Putamen (tissue), 1 donor: Measurements from ENCODE around the gene CENPB.

Experiments used
- DNase-seq: peaks from one replicate; pipeline ENCODE4 v3.0.0-alpha.2; 2016; ENCODE audit warnings: low spot score

Gene CENPB

DNA sequence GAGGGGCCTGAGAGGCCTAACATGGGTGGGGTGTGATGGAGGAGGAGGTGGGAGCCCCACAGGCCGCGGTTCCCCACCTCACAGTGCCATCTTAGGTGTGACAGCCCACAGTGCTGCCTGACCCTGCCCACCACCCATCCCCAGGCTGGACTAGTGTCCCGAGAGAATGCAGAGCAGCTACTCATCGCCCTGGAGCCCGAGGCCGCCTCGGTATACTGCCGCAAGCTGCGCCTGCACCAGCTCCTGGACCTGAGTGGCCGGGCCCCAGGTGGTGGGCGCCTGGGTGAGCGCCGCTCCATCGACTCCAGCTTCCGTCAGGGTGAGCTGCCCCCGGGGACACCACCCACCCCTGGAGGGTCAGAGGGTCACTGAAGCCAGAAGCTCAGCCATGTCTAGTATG lies 38.5 kb downstream of the CENPB start:
- no peak for DNase-seq

DNA sequence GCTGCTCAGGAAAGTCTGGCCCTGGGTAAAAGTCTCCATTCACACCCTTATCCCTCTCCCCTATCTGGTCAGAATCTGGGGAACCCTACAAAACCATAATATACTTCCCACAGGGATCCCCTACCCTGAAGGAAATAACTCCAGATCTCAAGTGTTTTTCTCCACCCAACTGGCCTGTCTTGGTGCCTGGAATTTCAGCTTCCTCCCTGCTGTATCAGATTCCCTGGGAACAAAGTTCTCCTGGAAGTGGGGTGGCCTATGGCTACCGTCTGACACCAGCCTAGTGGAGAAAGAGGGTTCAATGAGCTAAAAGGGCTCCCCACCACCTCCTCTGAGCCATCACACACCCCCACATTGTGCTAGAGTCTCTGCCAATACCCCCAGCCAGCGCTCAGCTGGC lies 39.1 kb downstream of the CENPB start:
- no peak for DNase-seq

DNA sequence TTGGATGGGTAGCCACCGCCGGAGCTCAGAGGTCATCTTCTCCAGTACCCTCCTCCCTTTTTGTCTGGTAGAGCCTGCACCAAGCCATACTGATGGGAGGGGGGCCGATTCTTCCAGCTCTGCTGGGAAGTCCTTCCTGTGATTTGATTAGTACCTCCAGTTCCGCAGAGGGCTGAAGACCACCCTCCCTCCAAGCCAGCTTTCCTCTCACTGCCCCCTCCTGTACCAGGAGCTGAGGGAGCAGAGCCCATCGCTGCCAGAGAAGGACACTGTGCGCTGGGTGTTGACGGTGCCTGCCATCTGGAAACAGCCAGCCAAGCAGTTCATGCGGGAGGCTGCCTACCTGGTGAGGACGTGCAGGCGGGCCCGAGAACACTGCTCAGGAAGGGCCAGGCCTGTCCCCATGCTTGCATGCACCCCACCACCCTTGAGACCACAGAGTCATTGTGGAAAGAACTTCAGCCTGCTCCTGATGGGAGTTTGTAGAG lies 40.8 kb downstream of the CENPB start:
- DNase-seq, result no peak

DNA sequence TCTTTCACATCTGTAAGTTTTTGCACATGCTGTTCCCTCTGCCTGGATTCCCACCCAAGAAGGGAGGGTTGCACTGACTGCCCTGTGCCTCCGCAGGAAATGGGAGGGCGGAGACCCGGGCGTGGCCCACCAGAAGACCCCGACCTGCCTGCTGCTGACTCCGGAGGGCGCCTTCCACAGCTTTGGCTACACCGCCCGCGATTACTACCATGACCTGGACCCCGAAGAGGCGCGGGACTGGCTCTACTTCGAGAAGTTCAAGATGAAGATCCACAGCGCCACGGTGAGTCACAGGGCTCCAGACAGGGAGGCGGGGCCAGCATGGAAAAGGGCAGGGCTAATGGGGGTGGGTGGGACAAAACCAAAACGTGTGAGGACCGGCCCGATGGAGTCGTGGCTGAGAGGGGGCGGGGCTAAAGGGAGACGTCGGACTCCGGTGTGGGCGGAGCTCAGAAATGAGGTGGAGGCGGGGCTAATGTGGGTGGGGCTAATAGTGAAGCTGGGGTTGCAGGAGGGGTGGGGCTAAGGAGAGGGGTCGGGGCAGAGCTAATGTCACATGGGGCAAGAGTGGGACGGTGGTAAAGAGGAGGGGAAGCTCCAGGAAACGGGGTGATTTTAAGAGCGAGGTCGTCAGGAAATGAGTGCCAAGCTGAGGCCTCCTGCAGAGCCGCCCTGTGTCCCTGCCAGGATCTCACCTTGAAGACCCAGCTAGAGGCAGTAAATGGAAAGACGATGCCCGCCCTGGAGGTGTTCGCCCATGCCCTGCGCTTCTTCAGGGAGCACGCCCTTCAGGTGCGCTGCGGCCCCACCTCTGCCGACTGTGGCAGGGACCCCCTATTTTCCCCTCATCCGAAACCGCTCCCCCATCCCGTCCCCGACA lies 41.5 kb downstream of the CENPB start:
- DNase-seq, result no peak

DNA sequence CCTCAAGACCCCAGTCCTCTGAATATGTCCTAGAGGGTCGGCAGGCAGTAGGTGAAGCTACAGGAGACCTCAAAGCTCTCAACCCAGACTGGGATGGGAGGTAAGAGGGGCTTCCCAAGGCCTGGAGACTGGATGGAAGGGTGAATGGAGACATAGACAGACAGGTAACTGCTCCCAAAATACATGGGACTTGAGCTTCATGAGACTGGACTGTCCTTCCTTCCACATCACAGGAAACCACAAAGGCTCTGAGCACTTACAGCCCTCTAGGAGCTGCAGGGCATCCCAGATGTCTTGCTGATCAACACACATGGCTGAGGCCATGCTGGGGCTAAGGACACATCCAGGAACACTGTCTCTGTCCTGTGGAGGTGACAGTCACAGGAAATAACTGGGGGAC lies 42.5 kb downstream of the CENPB start:
- DNase-seq, result no peak

DNA sequence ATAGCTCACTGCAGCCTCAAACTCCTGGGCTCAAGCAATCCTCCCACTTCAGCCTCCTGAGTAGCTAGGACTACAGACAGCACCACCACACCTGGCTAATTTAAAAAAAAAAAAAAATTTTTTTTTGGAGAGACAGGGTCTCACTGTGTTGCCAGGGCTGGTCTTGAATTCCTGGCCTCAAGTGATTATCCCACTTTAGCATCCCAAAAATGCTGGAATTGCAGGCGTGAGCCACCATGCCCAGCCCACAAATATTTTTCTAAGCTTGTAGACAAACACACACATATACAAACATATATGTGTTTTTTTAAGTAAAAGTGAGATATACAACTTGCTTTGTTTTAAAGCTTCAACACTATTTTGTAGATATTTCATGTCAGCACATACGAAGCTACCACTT lies 43.3 kb downstream of the CENPB start:
- no peak for DNase-seq

DNA sequence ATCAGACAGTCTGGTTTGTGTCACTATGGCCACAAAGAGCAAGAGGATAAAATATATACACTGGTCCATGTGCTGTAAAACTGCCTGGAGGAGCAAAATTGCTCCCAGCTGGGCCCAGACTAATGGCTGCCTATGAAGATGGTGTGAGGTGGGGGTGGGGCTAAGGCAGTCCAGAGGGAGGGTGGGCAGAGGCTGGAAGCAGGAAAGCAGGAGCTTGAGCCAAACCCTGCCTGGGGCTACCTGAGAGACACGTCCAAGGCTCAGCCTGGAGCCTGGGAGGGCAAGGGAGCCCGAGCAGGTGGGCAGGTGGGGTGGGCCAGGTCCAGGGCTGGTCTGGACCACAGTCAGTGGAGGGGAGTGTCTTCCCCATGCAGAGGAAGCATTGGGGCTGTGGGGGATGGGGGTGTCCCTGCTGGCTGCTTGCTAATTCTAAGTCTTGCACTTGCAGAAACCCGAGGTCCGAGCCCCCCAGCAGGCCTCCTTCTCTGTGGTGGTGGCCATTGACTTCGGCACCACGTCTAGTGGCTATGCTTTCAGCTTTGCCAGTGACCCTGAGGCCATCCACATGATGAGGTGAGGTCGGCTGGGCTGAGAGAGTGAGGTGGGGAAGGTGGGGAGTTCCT lies 44.6 kb downstream of the CENPB start:
- DNase-seq, result no peak

DNA sequence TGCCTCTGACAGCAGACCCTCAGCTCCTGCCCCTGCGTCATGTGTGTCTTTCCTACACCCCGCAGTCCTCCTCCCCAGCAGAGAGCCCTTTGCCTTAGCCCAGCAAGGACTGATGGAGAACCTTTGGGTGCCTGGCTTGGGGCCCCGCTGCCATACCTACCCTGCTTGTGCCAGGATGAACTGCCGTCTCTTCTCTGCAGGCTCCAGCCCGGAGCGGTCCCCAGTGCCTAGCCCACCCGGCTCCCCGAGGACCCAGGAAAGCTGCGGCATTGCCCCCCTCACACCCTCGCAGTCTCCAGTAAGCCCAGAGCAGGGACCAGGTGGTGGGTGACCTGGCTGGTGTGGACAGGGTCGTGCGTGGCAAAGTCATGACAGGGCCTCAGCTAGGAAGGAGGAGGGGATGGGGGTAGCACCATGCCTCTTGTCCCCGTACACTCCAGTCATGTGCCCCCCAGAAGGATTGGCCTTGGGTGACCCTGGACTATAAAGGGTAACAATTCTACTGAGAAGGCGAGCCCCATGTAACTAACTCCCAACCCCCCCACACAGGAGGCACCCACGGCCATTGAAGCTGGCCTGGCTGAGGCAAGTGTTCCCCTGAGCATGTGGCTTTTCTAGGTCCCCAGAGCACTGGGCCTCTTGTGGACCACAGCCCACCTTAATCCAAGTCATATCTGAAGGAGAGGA lies 45.8 kb downstream of the CENPB start:
- DNase-seq, result no peak

DNA sequence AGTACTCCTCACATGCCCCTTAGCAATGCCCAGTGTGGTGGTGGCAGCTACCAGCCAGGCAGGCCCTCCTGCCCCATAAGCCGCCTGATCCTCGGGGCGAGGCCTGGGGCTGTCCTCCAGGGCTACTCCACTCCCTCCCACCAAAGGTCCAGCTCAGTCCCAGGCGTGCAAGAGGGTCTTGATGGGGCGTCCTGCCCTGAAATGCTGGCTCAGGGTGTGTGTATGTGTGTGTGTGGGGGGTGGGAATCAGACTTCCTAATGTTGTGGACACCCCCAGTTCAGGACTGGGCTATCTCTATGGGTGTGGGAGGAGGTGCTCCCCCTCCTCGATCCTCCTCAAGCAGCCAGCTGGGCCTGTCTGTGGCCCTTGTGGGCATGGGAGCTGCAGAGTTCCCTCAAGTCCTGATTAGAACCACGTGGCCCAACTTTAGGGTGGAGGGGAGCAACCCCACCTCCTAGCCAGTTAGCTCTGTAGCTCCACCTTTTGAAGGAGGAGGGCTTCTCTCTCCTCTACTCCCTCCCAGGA lies 46.6 kb downstream of the CENPB start:
- no peak for DNase-seq

DNA sequence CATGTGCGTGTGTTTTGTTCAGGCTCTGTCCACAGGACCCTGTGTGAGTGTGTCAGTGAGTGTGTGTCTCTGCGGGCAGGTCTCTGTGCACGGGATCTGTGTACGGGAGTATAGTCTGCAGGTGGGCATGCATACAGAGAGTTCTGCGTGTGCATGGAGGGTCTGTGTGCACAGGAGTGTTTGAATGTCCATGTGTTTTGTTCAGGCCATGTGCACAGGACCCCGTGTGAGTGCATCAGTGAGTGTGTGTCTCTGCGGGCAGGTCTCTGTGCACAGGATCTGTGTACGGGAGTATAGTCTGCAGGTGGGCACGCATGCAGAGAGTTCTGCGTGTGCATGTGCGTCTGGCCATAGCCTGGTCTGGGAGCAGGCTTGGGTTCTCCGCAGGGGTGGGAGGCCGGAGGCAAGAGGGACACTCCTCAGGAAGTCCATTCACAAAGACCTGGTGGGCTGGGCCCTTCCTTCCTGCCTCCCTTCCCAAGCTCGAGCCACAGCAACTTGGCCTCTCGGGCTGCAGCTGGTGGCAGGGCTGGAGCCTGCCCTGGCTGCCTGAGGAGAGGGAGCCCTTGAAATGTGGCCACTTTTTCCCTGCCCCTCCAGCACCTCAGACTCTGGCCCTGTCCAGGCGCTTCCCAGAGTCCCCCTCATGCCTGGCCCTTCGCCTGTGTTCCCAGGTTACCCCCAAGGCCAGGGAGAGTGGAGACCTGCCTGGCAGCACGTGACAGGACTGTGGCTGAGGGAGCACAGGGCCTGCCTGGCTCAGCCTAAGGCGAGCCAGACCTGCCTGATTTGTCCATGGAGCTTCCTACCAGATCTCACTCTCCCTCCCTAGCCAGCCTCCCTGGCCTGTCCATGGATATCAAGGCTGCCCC lies 47.2 kb downstream of the CENPB start:
- DNase-seq, result no peak

DNA sequence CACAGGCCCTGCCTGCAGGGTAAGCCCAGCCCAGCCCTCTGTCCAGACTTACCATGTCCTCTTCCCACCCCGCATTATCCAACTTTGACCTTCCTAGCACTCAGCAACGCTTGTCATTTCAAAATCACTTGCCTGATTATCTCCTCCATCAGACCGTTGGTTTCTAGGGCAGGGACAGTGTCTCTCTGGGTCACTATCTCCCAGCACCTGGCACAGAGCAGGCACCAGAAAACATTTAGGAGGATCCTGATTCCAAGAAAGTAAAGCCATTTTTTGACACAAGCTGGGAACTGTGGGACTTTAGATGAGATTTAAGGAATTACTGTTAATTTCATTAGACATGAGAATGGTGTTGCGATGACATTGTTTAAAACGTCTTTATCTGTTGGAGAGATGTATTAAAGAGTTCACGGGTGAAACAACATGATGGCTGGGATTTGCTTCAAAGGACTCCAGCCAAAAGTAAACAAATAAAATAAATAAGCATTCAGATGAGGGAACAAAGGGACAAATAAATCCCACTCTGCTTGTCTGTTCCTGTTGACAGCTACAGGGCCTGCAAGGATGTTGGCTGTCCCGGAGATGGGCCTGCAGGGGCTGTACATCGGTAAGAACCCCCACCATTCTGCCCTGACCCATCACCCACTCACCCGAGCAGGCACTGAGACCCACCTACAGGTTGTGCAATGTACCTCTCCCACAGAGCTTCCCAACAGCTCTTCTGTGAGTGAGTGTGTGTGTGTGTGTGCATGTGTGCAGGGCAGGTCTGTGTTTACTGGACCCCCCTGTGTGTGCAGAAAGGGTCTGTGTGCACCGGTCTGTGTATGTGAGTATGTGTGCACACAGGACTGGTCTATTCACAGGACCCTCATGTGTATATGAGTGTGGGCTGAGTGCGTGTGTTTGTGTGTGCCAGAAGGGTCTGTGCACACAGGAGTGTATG lies 48.2 kb downstream of the CENPB start:
- DNase-seq, result no peak

DNA sequence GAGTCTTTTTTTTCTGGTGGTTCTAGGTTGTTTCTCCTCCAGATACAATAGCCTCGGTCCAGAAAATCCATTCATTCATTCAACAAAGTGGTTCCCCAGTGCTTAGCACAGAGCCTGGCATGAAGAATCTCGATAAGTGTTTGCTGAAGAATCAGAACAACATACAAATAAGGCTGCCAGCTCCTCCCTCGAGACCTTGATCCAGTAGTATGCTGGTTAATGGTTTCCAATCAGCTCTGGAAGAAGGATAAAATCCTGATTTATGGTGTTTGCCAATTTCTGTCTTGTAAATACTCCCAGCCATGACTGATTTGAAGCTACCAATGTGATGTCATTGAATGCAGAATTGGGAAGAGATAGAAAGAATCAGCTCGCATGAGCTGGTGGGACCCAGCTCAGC lies 50.8 kb downstream of the CENPB start:
- DNase-seq, result no peak

DNA sequence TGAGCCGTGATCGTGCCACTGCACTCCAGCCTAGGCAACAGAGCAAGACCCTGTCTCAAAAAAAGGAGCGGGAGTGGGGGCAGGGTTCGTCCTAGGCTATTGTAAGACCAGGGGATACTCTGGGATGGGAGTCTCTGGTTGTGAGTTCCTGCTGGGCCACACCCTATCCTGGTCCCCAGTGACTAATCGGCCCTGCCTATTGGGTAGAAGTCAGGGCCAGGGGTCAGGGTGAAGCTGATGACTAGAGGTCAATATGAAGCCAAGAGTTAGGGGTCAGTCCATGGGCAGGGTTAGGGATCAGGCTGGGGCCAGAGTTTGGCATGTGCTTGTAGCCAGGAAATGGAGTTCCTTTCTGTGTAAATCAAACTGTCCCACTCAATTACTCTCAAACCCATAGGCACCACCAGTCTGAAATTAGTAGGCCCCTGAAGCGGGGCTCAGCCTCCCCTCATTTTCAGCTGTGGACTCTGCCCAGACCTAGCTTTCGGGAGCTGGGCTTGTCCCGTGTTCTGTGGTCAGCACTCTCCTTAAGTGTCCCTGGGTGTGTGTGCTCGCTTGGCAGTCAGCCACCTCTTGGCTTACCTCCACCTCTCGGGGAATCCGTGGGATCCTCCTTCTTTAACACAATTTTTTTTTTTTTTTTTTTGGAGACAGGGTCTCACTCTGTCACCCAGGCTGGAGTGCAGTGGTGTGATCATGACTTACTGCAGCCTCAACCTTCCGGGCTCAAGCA lies 52.3 kb downstream of the CENPB start:
- DNase-seq, result no peak
